Measurements from ENCODE around the gene ETHE1.

ETHE1 gene

GRCh38 chr19:43575156-43575950, 48.4 kb upstream of the ETHE1 start, which contains the start of the genes PINLYP and XRCC1 (continued):
- no peak for TF ChIP-seq PATZ1 (CRISPR knock-in tag; IDR thresholded peaks at IDR 0.05; ENCODE audit: borderline replicate concordance)
- no peak for TF ChIP-seq CREB5 (CRISPR knock-in tag; IDR thresholded peaks at IDR 0.05; ENCODE audit: low read depth)
- no peak for TF ChIP-seq ESRRG (CRISPR knock-in tag; IDR thresholded peaks at IDR 0.05)
- no peak for TF ChIP-seq ZC3H10 (CRISPR knock-in tag; IDR thresholded peaks at IDR 0.05)

GRCh38 chr19:43574424-43575155, 47.6 kb upstream of the ETHE1 start:
- ATAC-seq = no peak; the same call in 2 of the 3 replicates
- no peak for TF ChIP-seq TOX (CRISPR knock-in tag; IDR thresholded peaks at IDR 0.05; ENCODE audit: borderline replicate concordance)
- no peak for TF ChIP-seq PPARA (CRISPR knock-in tag; IDR thresholded peaks at IDR 0.05; ENCODE audit: borderline replicate concordance)
- no peak for TF ChIP-seq SNAI2 (CRISPR knock-in tag; IDR thresholded peaks at IDR 0.05)
- TF ChIP-seq ZNF70 (CRISPR knock-in tag; IDR thresholded peaks at IDR 0.05) = peak; percentile 86

- TF ChIP-seq ZFP30 (CRISPR knock-in tag; IDR thresholded peaks at IDR 0.05) (no peak), TCF4 (CRISPR knock-in tag; IDR thresholded peaks at IDR 0.05; ENCODE audit: borderline replicate concordance) (no peak), CREB5 (CRISPR knock-in tag; IDR thresholded peaks at IDR 0.05; ENCODE audit: low read depth) (no peak)
- ATAC-seq = no peak
Measured at GRCh38 chr19:43572171-43572588, 45.2 kb upstream of the ETHE1 start.

- no peak for TF ChIP-seq OSR1 (CRISPR knock-in tag; IDR thresholded peaks at IDR 0.05)
- TF ChIP-seq TOX (CRISPR knock-in tag; IDR thresholded peaks at IDR 0.05; ENCODE audit: borderline replicate concordance) = no peak
- TF ChIP-seq CREB5 (CRISPR knock-in tag; IDR thresholded peaks at IDR 0.05; ENCODE audit: low read depth) = no peak
- no peak for TF ChIP-seq ESRRG (CRISPR knock-in tag; IDR thresholded peaks at IDR 0.05)
- no peak for TF ChIP-seq ZNF8 (CRISPR knock-in tag; IDR thresholded peaks at IDR 0.05)
- TF ChIP-seq BACH2 (CRISPR knock-in tag; IDR thresholded peaks at IDR 0.05; ENCODE audit: borderline replicate concordance) = no peak
- no peak for ATAC-seq
Measured at GRCh38 chr19:43570174-43570791, 43.3 kb upstream of the ETHE1 start.

- no peak for ATAC-seq
- TF ChIP-seq ZNF70 (CRISPR knock-in tag; IDR thresholded peaks at IDR 0.05) (no peak), TCF4 (CRISPR knock-in tag; IDR thresholded peaks at IDR 0.05; ENCODE audit: borderline replicate concordance) (no peak), ESRRG (CRISPR knock-in tag; IDR thresholded peaks at IDR 0.05) (no peak), SNAI2 (CRISPR knock-in tag; IDR thresholded peaks at IDR 0.05) (no peak), ZFP3 (CRISPR knock-in tag; IDR thresholded peaks at IDR 0.05) (no peak), OSR1 (CRISPR knock-in tag; IDR thresholded peaks at IDR 0.05) (no peak), ZNF565 (CRISPR knock-in tag; conservative IDR thresholded peaks at IDR 0.05; ENCODE audit: low read depth) (no peak), GLIS3 (CRISPR knock-in tag; IDR thresholded peaks at IDR 0.05) (no peak), RARB (CRISPR knock-in tag; IDR thresholded peaks at IDR 0.05) (no peak), TSHZ2 (CRISPR knock-in tag; IDR thresholded peaks at IDR 0.05) (no peak), CSDC2 (CRISPR knock-in tag; IDR thresholded peaks at IDR 0.05) (no peak)
Measured at GRCh38 chr19:43569657-43570056, 42.7 kb upstream of the ETHE1 start.

Measured in SK-N-SH treated with all-trans-retinoic acid at 6 μM for 48 hours (cell line).